ENCODE measurements around the gene LRRC74B. TPM values are rescaled to one million over a fixed set of nuclear protein-coding genes. Genes with fewer than 3 reads are reported as not detected.

Gene LRRC74B
- total RNA-seq, 4 donors from 2014 or later: not detected

DNA sequence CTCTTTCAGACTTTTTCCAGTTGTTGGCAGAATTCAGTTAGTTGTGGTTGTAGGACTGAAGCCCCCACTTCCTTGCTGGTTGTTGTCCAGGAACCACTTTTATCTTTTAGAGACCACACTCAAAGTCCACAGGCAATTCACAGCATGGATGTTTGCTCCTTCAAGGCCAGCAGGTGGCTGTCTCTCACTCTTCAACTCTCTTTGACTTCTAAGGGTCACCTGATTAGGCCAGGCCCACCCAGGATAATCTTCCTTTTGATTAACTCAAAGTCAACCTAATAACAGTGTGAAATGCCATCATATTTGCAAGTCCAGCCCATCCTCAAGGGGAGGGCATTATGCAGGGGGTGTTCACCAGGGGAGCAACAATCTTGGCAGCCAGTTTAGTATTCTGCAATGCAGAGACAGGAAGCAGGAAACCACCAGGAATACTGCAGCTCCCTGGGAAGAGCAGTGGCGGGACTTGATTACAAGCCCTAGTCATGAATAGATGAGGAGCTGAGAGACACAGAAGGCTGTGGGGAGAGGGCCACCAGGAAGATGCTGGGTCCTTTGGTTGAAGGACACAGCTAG, 52.4 kb downstream of the LRRC74B start:
- Histone ChIP-seq H3K4me1 (peaks cover 0 to 7% (median 0%) of the 10 kb centered on the region in 3 donors), H3K9me3 (no peaks in the 10 kb centered on the region), H3K36me3 (no peaks in the 10 kb centered on the region), H3K4me3 (no peak overlapping the region), H3K27ac (no peak overlapping the region), H3K27me3 (peaks cover 25% of the 10 kb centered on the region)
- TF ChIP-seq EP300 (IDR thresholded peaks at IDR 0.05): no peak
- TF ChIP-seq POLR2AphosphoS5 (IDR thresholded peaks at IDR 0.05): no peak
- no peak for TF ChIP-seq CTCF (IDR thresholded peaks at IDR 0.05)
- no peak for TF ChIP-seq POLR2A (IDR thresholded peaks at IDR 0.05)
- WGBS, 2 donors (ENCODE audit: low coverage in 1 of 2): 89% methylated on average over 1 of the region's 1 CpG; no CpG with 5 or more reads in 1 of the 2 donors
- no peak for ATAC-seq

DNA sequence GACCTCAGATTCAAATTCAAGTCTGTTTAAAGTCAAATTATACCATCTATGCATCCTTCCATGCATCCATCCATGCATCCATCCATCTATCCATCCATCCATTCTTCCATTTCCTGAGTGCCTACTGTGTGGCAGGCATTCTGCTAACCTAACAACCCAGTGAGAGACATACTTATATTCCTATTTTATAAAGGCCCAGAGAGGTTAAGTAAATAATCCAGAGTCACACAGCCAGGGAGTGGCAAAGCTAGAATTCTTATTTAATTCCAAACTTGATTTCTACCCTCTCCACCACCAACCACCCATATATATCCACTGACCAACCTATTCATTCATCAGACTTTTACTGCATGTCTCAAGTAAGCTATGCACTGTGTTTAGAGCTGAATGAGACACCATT, 53.8 kb downstream of the LRRC74B start:
- Histone ChIP-seq H3K36me3 (no peaks in the 10 kb centered on the region), H3K9me3 (no peaks in the 10 kb centered on the region), H3K4me1 (peaks cover 0 to 7% (median 0%) of the 10 kb centered on the region in 3 donors), H3K27me3 (peaks cover 28% of the 10 kb centered on the region), H3K27ac (no peak overlapping the region), H3K4me3 (no peak overlapping the region)
- no peak for ATAC-seq
- TF ChIP-seq CTCF (IDR thresholded peaks at IDR 0.05): no peak
- TF ChIP-seq EP300 (IDR thresholded peaks at IDR 0.05): no peak
- TF ChIP-seq POLR2A (IDR thresholded peaks at IDR 0.05): no peak
- TF ChIP-seq POLR2AphosphoS5 (IDR thresholded peaks at IDR 0.05): no peak

- TF ChIP-seq POLR2AphosphoS5 (IDR thresholded peaks at IDR 0.05) (no peak), POLR2A (IDR thresholded peaks at IDR 0.05) (no peak), CTCF (IDR thresholded peaks at IDR 0.05) (no peak), EP300 (IDR thresholded peaks at IDR 0.05) (no peak)
- WGBS, 2 donors (ENCODE audit: low coverage in 1 of 2): 50 to 66% methylated on average over 3 to 7 of the region's 7 CpGs
- Histone ChIP-seq H3K27ac (no peak overlapping the region), H3K27me3 (peaks cover 29% of the 10 kb centered on the region), H3K4me1 (peaks cover 0 to 7% (median 0%) of the 10 kb centered on the region in 3 donors), H3K4me3 (no peak overlapping the region), H3K9me3 (no peaks in the 10 kb centered on the region), H3K36me3 (no peaks in the 10 kb centered on the region)
- no peak for ATAC-seq
Measured at GRCh38 chr22:21100149-21101032, 54.6 kb downstream of the LRRC74B start.

- Histone ChIP-seq H3K27me3 (peaks cover 42% of the 10 kb centered on the region), H3K27ac (no peak overlapping the region), H3K4me3 (no peak overlapping the region), H3K4me1 (peaks cover 0 to 7% (median 0%) of the 10 kb centered on the region in 3 donors), H3K9me3 (no peaks in the 10 kb centered on the region), H3K36me3 (no peaks in the 10 kb centered on the region)
- WGBS, 2 donors (ENCODE audit: low coverage in 1 of 2): 40 to 67% methylated on average over 1 of the region's 6 CpGs
- ATAC-seq: no peak
- no peak for TF ChIP-seq EP300 (IDR thresholded peaks at IDR 0.05)
- no peak for TF ChIP-seq POLR2A (IDR thresholded peaks at IDR 0.05)
- no peak for TF ChIP-seq CTCF (IDR thresholded peaks at IDR 0.05)
- TF ChIP-seq POLR2AphosphoS5 (IDR thresholded peaks at IDR 0.05): no peak
Measured at GRCh38 chr22:21101877-21102638, 56.3 kb downstream of the LRRC74B start.

All from gastroesophageal sphincter (tissue), 4 donors.